Measurements from ENCODE around the gene ZNF835.

The ZNF835 gene

GRCh38 chr19:56667311-56667870, 4.2 kb downstream of the ZNF835 start:
- H3K9me3 ChIP-seq (ENCODE audit: control insufficient read depth, low read length) = no peaks in the 10 kb centered on the region
- H3K27ac ChIP-seq (ENCODE audit: insufficient read depth, low read length, poor library complexity, severe bottlenecking) = no peak overlapping the region
- no peak for DNase-seq
- no peak overlapping the region for H3K4me3 ChIP-seq (ENCODE audit: insufficient read depth, low read depth, low read length, poor library complexity, severe bottlenecking)
- H3K4me1 ChIP-seq (ENCODE audit: control insufficient read depth, insufficient read depth, low read length, poor library complexity, severe bottlenecking) = no peaks in the 10 kb centered on the region
- no peaks in the 10 kb centered on the region for H3K27me3 ChIP-seq (replicated peaks; ENCODE audit: control insufficient read depth, insufficient read depth, low read length, poor library complexity, severe bottlenecking)
- H3K36me3 ChIP-seq (ENCODE audit: control insufficient read depth, insufficient read depth, low read length) = no peaks in the 10 kb centered on the region

GRCh38 chr19:56664511-56664910, 7.0 kb downstream of the ZNF835 start:
- no peak overlapping the region for H3K4me3 ChIP-seq (ENCODE audit: insufficient read depth, low read depth, low read length, poor library complexity, severe bottlenecking)
- H3K4me1 ChIP-seq (ENCODE audit: control insufficient read depth, insufficient read depth, low read length, poor library complexity, severe bottlenecking) = no peaks in the 10 kb centered on the region
- no peaks in the 10 kb centered on the region for H3K9me3 ChIP-seq (ENCODE audit: control insufficient read depth, low read length)
- no peaks in the 10 kb centered on the region for H3K36me3 ChIP-seq (ENCODE audit: control insufficient read depth, insufficient read depth, low read length)
- no peak overlapping the region for H3K27ac ChIP-seq (ENCODE audit: insufficient read depth, low read length, poor library complexity, severe bottlenecking)
- no peak for DNase-seq
- no peaks in the 10 kb centered on the region for H3K27me3 ChIP-seq (replicated peaks; ENCODE audit: control insufficient read depth, insufficient read depth, low read length, poor library complexity, severe bottlenecking)

GRCh38 chr19:56663931-56664500, 7.5 kb downstream of the ZNF835 start:
- no peak overlapping the region for H3K4me3 ChIP-seq (ENCODE audit: insufficient read depth, low read depth, low read length, poor library complexity, severe bottlenecking)
- no peak overlapping the region for H3K27ac ChIP-seq (ENCODE audit: insufficient read depth, low read length, poor library complexity, severe bottlenecking)
- no peak for DNase-seq
- no peaks in the 10 kb centered on the region for H3K27me3 ChIP-seq (replicated peaks; ENCODE audit: control insufficient read depth, insufficient read depth, low read length, poor library complexity, severe bottlenecking)
- H3K9me3 ChIP-seq (ENCODE audit: control insufficient read depth, low read length) = no peaks in the 10 kb centered on the region
- no peaks in the 10 kb centered on the region for H3K4me1 ChIP-seq (ENCODE audit: control insufficient read depth, insufficient read depth, low read length, poor library complexity, severe bottlenecking)
- H3K36me3 ChIP-seq (ENCODE audit: control insufficient read depth, insufficient read depth, low read length) = no peaks in the 10 kb centered on the region

- Histone ChIP-seq H3K9me3 (ENCODE audit: control insufficient read depth, low read length) (no peaks in the 10 kb centered on the region), H3K4me3 (ENCODE audit: insufficient read depth, low read depth, low read length, poor library complexity, severe bottlenecking) (no peak overlapping the region), H3K27ac (ENCODE audit: insufficient read depth, low read length, poor library complexity, severe bottlenecking) (no peak overlapping the region), H3K4me1 (ENCODE audit: control insufficient read depth, insufficient read depth, low read length, poor library complexity, severe bottlenecking) (no peaks in the 10 kb centered on the region), H3K27me3 (replicated peaks; ENCODE audit: control insufficient read depth, insufficient read depth, low read length, poor library complexity, severe bottlenecking) (no peaks in the 10 kb centered on the region), H3K36me3 (ENCODE audit: control insufficient read depth, insufficient read depth, low read length) (no peaks in the 10 kb centered on the region)
- DNase-seq = no peak
These were observed 10.3 kb downstream of the ZNF835 start for GRCh38 chr19:56661248-56661647.

- no peaks in the 10 kb centered on the region for H3K4me1 ChIP-seq (ENCODE audit: control insufficient read depth, insufficient read depth, low read length, poor library complexity, severe bottlenecking)
- H3K36me3 ChIP-seq (ENCODE audit: control insufficient read depth, insufficient read depth, low read length) = no peaks in the 10 kb centered on the region
- no peak for DNase-seq
- no peak overlapping the region for H3K27ac ChIP-seq (ENCODE audit: insufficient read depth, low read length, poor library complexity, severe bottlenecking)
- no peaks in the 10 kb centered on the region for H3K9me3 ChIP-seq (ENCODE audit: control insufficient read depth, low read length)
- H3K4me3 ChIP-seq (ENCODE audit: insufficient read depth, low read depth, low read length, poor library complexity, severe bottlenecking) = no peak overlapping the region
- H3K27me3 ChIP-seq (replicated peaks; ENCODE audit: control insufficient read depth, insufficient read depth, low read length, poor library complexity, severe bottlenecking) = no peaks in the 10 kb centered on the region
These were observed 11.0 kb downstream of the ZNF835 start for GRCh38 chr19:56660381-56661107.

GRCh38 chr19:56654151-56654550, 17.4 kb downstream of the ZNF835 start:
- Histone ChIP-seq H3K27ac (ENCODE audit: insufficient read depth, low read length, poor library complexity, severe bottlenecking) (no peak overlapping the region), H3K4me3 (ENCODE audit: insufficient read depth, low read depth, low read length, poor library complexity, severe bottlenecking) (no peak overlapping the region), H3K27me3 (replicated peaks; ENCODE audit: control insufficient read depth, insufficient read depth, low read length, poor library complexity, severe bottlenecking) (no peaks in the 10 kb centered on the region), H3K36me3 (ENCODE audit: control insufficient read depth, insufficient read depth, low read length) (no peaks in the 10 kb centered on the region), H3K4me1 (ENCODE audit: control insufficient read depth, insufficient read depth, low read length, poor library complexity, severe bottlenecking) (no peaks in the 10 kb centered on the region), H3K9me3 (ENCODE audit: control insufficient read depth, low read length) (no peaks in the 10 kb centered on the region)
- DNase-seq = no peak

GRCh38 chr19:56643460-56643955, 28.0 kb downstream of the ZNF835 start:
- no peaks in the 10 kb centered on the region for H3K4me1 ChIP-seq (ENCODE audit: control insufficient read depth, insufficient read depth, low read length, poor library complexity, severe bottlenecking)
- no peak overlapping the region for H3K4me3 ChIP-seq (ENCODE audit: insufficient read depth, low read depth, low read length, poor library complexity, severe bottlenecking)
- H3K27ac ChIP-seq (ENCODE audit: insufficient read depth, low read length, poor library complexity, severe bottlenecking) = no peak overlapping the region
- peaks cover 6% of the 10 kb centered on the region for H3K9me3 ChIP-seq (ENCODE audit: control insufficient read depth, low read length)
- H3K27me3 ChIP-seq (replicated peaks; ENCODE audit: control insufficient read depth, insufficient read depth, low read length, poor library complexity, severe bottlenecking) = no peaks in the 10 kb centered on the region
- DNase-seq = no peak
- H3K36me3 ChIP-seq (ENCODE audit: control insufficient read depth, insufficient read depth, low read length) = no peaks in the 10 kb centered on the region

GRCh38 chr19:56642711-56643459, 28.7 kb downstream of the ZNF835 start, which contains the start of gene SMIM17:
TSS of gene SMIM17 (plus strand) at chr19:56643159. CDS start at chr19:56645668, 2,509 bp downstream.
- Histone ChIP-seq H3K27me3 (replicated peaks; ENCODE audit: control insufficient read depth, insufficient read depth, low read length, poor library complexity, severe bottlenecking) (no peaks in the 10 kb centered on the region), H3K36me3 (ENCODE audit: control insufficient read depth, insufficient read depth, low read length) (no peaks in the 10 kb centered on the region), H3K27ac (ENCODE audit: insufficient read depth, low read length, poor library complexity, severe bottlenecking) (no peak within 1 kb of the TSS), H3K4me1 (ENCODE audit: control insufficient read depth, insufficient read depth, low read length, poor library complexity, severe bottlenecking) (no peaks in the 10 kb centered on the region), H3K9me3 (ENCODE audit: control insufficient read depth, low read length) (peaks cover 11% of the 10 kb centered on the region), H3K4me3 (ENCODE audit: insufficient read depth, low read depth, low read length, poor library complexity, severe bottlenecking) (no peak within 1 kb of the TSS)
- no peak for DNase-seq

- H3K27ac ChIP-seq (ENCODE audit: insufficient read depth, low read length, poor library complexity, severe bottlenecking) = no peak overlapping the region
- peaks cover 24% of the 10 kb centered on the region for H3K9me3 ChIP-seq (ENCODE audit: control insufficient read depth, low read length)
- H3K4me1 ChIP-seq (ENCODE audit: control insufficient read depth, insufficient read depth, low read length, poor library complexity, severe bottlenecking) = no peaks in the 10 kb centered on the region
- DNase-seq = no peak
- H3K36me3 ChIP-seq (ENCODE audit: control insufficient read depth, insufficient read depth, low read length) = no peaks in the 10 kb centered on the region
- H3K27me3 ChIP-seq (replicated peaks; ENCODE audit: control insufficient read depth, insufficient read depth, low read length, poor library complexity, severe bottlenecking) = no peaks in the 10 kb centered on the region
- H3K4me3 ChIP-seq (ENCODE audit: insufficient read depth, low read depth, low read length, poor library complexity, severe bottlenecking) = no peak overlapping the region
These were observed 32.3 kb downstream of the ZNF835 start for GRCh38 chr19:56639217-56639616.

Data from effector memory CD4-positive, alpha-beta T cell (primary cell).